SU-DHL-6 (cell line): ENCODE measurements around the gene CATSPERB.

Source experiments
- H2AFZ ChIP-seq: fragments of 200-600 bp; sonication (generic); 2 replicates; pipeline ENCODE4 v1.6.1; 2014; ENCODE audit warnings: low read depth, mild to moderate bottlenecking, moderate library complexity, mixed read lengths, antibody characterized with exemption, low read length; ENCODE audit not compliant: severe bottlenecking
- H3F3A ChIP-seq: fragments of 200-600 bp; shearing (Covaris generic); 2 replicates; pipeline ENCODE4 v1.6.0; 2016; ENCODE audit warnings: antibody characterized with exemption, mild to moderate bottlenecking; ENCODE audit not compliant: insufficient read depth
- H3K27ac ChIP-seq: fragments of 200-600 bp; sonication (generic); 2 replicates; pipeline ENCODE4 v1.5.1; 2016; ENCODE audit warnings: low read depth, mild to moderate bottlenecking, low read length, moderate library complexity, mixed read lengths
- H3K27me3 ChIP-seq: fragments of 200-600 bp; sonication (generic), shearing (Covaris generic); 2 replicates; pipeline ENCODE4 v1.6.0; 2014; ENCODE audit warnings: mild to moderate bottlenecking, low read length
- H3K36me3 ChIP-seq: fragments of 200-600 bp; sonication (generic); 2 replicates; pipeline ENCODE4 v1.6.1; 2014; ENCODE audit warnings: mild to moderate bottlenecking, low read length, mixed read lengths
- H3K4me2 ChIP-seq: fragments of 300-600, 200-600 bp; shearing (Covaris generic), sonication (generic); 2 replicates; pipeline ENCODE4 v1.6.0; 2014; ENCODE audit warnings: low read length, low read depth, mild to moderate bottlenecking; ENCODE audit not compliant: poor library complexity, severe bottlenecking
- H3K4me3 ChIP-seq: fragments of 200-600 bp; sonication (generic); 2 replicates; pipeline ENCODE4 v1.5.1; 2014; ENCODE audit warnings: antibody characterized with exemption, low read length, mild to moderate bottlenecking, mixed read lengths; ENCODE audit not compliant: insufficient read depth, poor library complexity, severe bottlenecking
- H3K79me2 ChIP-seq: fragments of 200-600 bp; sonication (generic); 2 replicates; pipeline ENCODE4 v1.6.1; 2014; ENCODE audit warnings: mild to moderate bottlenecking, low read length, moderate library complexity; ENCODE audit not compliant: insufficient read depth
- H3K9ac ChIP-seq: fragments of 200-600 bp; sonication (generic); 2 replicates; pipeline ENCODE4 v1.7.0; 2014; ENCODE audit warnings: mild to moderate bottlenecking, low read length
- H3K9me2 ChIP-seq: fragments of 200-600 bp; sonication (generic); replicated peaks from 2 replicates; pipeline ENCODE4 v1.6.1; 2014; ENCODE audit warnings: low read length; ENCODE audit not compliant: insufficient read depth
- H3K9me3 ChIP-seq: fragments of 200-600 bp; sonication (generic); 2 replicates; pipeline ENCODE4 v1.6.1; 2014; ENCODE audit warnings: low read length, mixed read lengths; ENCODE audit not compliant: insufficient read depth
- H4K20me1 ChIP-seq: fragments of 200-600 bp; sonication (generic); 2 replicates; pipeline ENCODE4 v1.6.1; 2014; ENCODE audit warnings: low read depth, mild to moderate bottlenecking, antibody characterized with exemption, low read length, moderate library complexity, mixed read lengths
- EZH2phosphoT487 ChIP-seq: fragments of 200-600 bp; sonication (generic), shearing (Covaris generic); conservative IDR thresholded peaks from 2 replicates; pipeline ENCODE4 v1.6.1; 2018; ENCODE audit warnings: mild to moderate bottlenecking, antibody characterized with exemption, low read length, moderate library complexity, mixed read lengths
- TF ChIP-seq, protein P1 (sequence below): fragments of 200-600 bp; sonication (generic); IDR thresholded peaks from one replicate; pipeline ENCODE4 v1.5.1; 2017; ENCODE audit warnings: antibody characterized with exemption, mild to moderate bottlenecking, low read length, moderate library complexity; ENCODE audit not compliant: insufficient read depth, poor library complexity, severe bottlenecking

CATSPERB gene

DNA sequence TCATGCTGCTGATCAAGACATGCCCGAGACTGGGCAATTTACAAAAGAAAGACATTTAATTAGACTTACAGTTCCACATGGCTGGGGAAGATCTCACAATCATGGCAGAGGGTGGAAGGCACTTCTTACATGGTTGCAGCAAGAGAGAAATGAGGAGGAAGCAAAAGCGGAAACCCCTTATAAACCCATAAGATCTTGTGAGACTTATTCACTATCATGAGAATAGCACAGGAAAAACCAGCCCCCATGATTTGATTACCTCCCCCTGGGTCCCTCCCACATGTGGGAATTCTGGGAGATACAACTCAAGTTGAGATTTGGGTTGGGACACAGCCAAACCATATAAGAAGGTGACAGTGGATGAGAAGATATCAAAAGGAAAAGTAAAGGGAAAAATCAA, 78.4 kb downstream of the CATSPERB start:
- Histone ChIP-seq H3K79me2 (no peaks in the 10 kb centered on the region), H3F3A (no peaks in the 10 kb centered on the region), H3K9me3 (no peaks in the 10 kb centered on the region), H3K27me3 (no peaks in the 10 kb centered on the region), H3K9me2 (no peaks in the 10 kb centered on the region), H4K20me1 (no peaks in the 10 kb centered on the region), H3K4me3 (no peak overlapping the region), H3K36me3 (no peaks in the 10 kb centered on the region), H3K4me2 (no peak overlapping the region), H2AFZ (no peak overlapping the region), H3K9ac (no peak overlapping the region), H3K27ac (no peak overlapping the region)
- TF ChIP-seq, protein P1, sequence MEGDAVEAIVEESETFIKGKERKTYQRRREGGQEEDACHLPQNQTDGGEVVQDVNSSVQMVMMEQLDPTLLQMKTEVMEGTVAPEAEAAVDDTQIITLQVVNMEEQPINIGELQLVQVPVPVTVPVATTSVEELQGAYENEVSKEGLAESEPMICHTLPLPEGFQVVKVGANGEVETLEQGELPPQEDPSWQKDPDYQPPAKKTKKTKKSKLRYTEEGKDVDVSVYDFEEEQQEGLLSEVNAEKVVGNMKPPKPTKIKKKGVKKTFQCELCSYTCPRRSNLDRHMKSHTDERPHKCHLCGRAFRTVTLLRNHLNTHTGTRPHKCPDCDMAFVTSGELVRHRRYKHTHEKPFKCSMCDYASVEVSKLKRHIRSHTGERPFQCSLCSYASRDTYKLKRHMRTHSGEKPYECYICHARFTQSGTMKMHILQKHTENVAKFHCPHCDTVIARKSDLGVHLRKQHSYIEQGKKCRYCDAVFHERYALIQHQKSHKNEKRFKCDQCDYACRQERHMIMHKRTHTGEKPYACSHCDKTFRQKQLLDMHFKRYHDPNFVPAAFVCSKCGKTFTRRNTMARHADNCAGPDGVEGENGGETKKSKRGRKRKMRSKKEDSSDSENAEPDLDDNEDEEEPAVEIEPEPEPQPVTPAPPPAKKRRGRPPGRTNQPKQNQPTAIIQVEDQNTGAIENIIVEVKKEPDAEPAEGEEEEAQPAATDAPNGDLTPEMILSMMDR: no peak
- TF ChIP-seq EZH2phosphoT487: no peak

DNA sequence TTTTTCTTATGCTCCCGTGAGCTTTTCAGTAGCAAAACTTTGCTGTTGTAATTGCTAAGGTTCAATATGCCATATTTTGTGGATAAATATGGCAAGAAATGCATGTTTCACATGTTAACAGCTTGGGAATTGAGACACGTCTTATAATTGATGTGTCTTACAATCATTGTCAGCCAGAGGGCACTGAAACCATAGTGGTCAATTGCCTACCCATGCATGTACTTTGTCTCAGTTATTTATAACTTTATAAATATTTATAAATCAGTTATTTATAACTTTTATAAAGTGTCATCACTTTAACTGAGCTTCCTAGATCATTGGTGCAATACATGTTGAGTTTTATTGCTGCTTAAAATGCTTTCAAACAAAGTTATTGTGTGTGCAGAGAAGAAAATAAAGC, 82.0 kb downstream of the CATSPERB start:
- H3K27me3 ChIP-seq: no peaks in the 10 kb centered on the region
- H4K20me1 ChIP-seq: no peaks in the 10 kb centered on the region
- H3K27ac ChIP-seq: no peak overlapping the region
- no peak overlapping the region for H2AFZ ChIP-seq
- H3K4me3 ChIP-seq: no peak overlapping the region
- no peaks in the 10 kb centered on the region for H3K79me2 ChIP-seq
- H3K36me3 ChIP-seq: no peaks in the 10 kb centered on the region
- no peaks in the 10 kb centered on the region for H3F3A ChIP-seq
- no peaks in the 10 kb centered on the region for H3K9me2 ChIP-seq
- no peak overlapping the region for H3K9ac ChIP-seq
- TF ChIP-seq EZH2phosphoT487: no peak
- TF ChIP-seq, protein P1: no peak
- H3K9me3 ChIP-seq: no peaks in the 10 kb centered on the region
- H3K4me2 ChIP-seq: no peak overlapping the region

DNA sequence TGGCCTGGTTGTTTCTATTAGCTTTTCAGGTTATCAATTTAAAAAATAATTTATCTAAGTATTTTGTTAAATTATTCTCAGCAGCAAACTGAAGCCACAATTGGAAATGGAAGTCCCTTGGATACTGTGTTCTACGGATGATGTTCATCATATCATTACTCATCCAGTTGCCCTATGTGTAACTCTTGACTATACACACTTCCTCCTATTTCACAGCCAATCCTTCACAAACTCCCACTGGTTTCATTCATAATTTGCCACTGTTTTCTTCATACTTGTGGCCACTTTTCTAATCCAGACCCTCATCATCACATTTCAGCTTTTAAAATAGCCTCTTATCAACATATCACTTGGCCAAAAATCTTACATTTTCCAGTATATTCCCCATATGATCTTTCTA, 84.0 kb downstream of the CATSPERB start:
- Histone ChIP-seq H3F3A (no peaks in the 10 kb centered on the region), H2AFZ (no peak overlapping the region), H3K27me3 (no peaks in the 10 kb centered on the region), H3K9ac (no peak overlapping the region), H3K27ac (no peak overlapping the region), H4K20me1 (no peaks in the 10 kb centered on the region), H3K9me3 (no peaks in the 10 kb centered on the region), H3K4me3 (no peak overlapping the region), H3K36me3 (no peaks in the 10 kb centered on the region), H3K79me2 (no peaks in the 10 kb centered on the region), H3K9me2 (no peaks in the 10 kb centered on the region), H3K4me2 (no peak overlapping the region)
- TF ChIP-seq EZH2phosphoT487: no peak
- TF ChIP-seq, protein P1: no peak

GRCh38 chr14:91636604-91637003, 95.3 kb downstream of the CATSPERB start:
- Histone ChIP-seq H2AFZ (no peak overlapping the region), H4K20me1 (no peaks in the 10 kb centered on the region), H3K9ac (no peak overlapping the region), H3K79me2 (no peaks in the 10 kb centered on the region), H3K9me3 (no peaks in the 10 kb centered on the region), H3F3A (no peaks in the 10 kb centered on the region), H3K27me3 (no peaks in the 10 kb centered on the region), H3K4me3 (no peak overlapping the region), H3K36me3 (no peaks in the 10 kb centered on the region), H3K27ac (no peak overlapping the region), H3K9me2 (no peaks in the 10 kb centered on the region; the same call in 1 of the 2 replicates), H3K4me2 (no peak overlapping the region)
- no peak for TF ChIP-seq EZH2phosphoT487
- TF ChIP-seq, protein P1: no peak
